Activated CD4-positive, CD25-positive, alpha-beta regulatory T cell (primary cell): ENCODE data around the gene RDH8.
A peak's percentile ranks its signal among the peaks of the same experiment; 100 is the strongest.

Experiments
- DNase-seq, 4 experiments: peaks; one replicate each; lab custom pipeline; 2025; lab: John Stamatoyannopoulos, UW

The RDH8 gene, protein sequence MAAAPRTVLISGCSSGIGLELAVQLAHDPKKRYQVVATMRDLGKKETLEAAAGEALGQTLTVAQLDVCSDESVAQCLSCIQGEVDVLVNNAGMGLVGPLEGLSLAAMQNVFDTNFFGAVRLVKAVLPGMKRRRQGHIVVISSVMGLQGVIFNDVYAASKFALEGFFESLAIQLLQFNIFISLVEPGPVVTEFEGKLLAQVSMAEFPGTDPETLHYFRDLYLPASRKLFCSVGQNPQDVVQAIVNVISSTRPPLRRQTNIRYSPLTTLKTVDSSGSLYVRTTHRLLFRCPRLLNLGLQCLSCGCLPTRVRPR

GRCh38 chr19:10013316-10013715 lies at the start of gene RDH8:
Gene RDH8, plus strand, starts transcription at chr19:10013483. Its CDS starts 15 bp downstream, at chr19:10013498.
- DNase-seq = no peak

GRCh38 chr19:9966024-9966423 lies 47.3 kb upstream of the RDH8 start:
- DNase-seq = no peak

- no peak for DNase-seq
Observed at GRCh38 chr19:9966448-9966847, 46.8 kb upstream of the RDH8 start.

- no peak for DNase-seq
Observed at GRCh38 chr19:9967326-9967725, 46.0 kb upstream of the RDH8 start.

GRCh38 chr19:9968820-9969687 lies 44.2 kb upstream of the RDH8 start:
- no peak for DNase-seq

DNA sequence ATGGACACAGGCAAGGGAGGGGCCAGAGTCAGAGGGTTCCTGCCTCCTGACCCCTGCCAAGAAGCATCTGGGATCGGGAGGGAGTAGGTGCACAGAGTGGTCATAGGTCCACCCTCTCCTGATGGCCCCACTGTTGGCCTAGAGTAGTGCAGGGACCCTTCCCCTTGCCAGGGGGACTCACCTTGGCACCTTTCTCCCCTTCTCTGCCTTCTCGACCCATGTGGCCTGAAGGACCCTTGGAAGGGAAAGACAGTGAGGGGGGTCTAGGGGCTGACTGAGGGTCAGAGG lies 43.7 kb upstream of the RDH8 start:
- DNase-seq = no peak

- no peak for DNase-seq
Observed at GRCh38 chr19:9970481-9970880, 42.8 kb upstream of the RDH8 start.

GRCh38 chr19:9971166-9971897 lies 42.0 kb upstream of the RDH8 start:
- no peak for DNase-seq

DNA sequence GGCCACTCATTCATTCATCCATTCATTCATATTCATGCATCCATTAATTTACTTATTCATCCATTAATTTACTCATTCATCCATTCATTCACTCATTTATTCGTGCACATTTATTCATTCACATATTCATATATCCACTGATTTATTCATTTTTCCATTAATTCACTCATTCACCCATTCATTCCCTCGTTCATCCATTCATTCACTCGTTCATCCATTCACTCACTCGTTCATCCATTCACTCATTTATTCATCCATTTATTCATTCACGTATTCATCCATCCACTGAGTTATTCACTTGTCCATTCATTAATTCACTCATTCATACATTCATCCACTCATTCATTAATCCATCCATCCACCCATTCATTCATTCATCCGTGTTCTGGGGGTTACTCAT lies 41.2 kb upstream of the RDH8 start:
- DNase-seq = no peak

- DNase-seq = no peak
Observed at GRCh38 chr19:9981406-9982260, 31.6 kb upstream of the RDH8 start.

- DNase-seq = no peak
Observed at GRCh38 chr19:9986787-9987281, 26.4 kb upstream of the RDH8 start.

DNA sequence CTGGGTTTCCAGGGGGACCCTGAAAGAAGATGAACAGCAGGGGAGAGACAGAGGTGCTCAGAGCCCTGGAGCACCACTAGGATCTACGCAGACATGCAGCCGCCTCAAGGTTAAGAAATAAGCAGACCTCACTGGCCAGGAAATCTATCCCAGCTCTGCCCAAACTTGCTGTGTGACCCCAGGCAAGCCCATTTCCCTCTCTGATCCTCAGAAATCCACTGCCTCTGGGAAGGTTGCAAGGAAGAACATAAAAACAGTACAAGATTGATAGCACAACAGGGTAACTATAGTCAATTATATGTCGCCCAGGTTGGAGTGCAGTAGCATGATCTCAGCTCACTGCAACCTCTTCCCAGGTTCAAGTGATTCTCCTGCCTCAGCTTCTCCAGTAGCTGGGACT lies 23.8 kb upstream of the RDH8 start:
- DNase-seq = no peak

DNA sequence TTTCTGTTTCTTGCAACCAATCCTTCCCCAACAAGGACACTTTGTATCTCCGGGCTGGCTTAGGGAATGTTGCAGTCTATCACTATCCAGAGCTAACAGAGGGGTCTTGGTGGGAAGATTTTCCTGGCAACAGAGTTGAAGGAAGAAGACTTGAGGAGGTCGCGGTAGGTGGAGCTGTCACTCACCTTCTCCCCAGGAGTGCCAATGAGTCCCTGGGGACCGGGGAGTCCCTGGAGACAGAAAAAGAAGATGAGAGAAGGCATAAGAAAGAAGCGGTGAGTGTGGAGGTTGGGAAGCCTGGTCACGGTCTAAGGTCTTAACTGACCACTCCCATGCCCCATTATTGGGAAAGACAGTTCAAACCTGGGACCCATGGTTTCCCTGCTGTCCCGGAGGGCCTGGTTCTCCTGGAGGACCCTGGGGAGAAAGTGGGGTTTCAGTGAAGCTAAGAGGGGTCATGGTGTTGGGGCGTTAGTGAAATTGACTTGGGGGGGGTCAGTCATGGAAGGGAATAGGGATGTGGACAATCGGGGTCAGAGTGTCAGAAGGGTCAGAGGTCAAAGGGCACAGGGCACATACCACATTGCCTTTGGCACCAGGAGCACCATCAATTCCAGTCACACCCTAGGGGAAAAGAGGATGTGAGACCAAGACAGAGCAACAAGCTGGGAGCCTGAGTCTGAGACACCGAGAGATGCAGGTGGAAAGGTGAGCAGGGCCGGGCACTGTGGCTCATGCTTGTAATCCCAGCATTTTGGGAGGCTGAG lies 21.7 kb upstream of the RDH8 start:
- DNase-seq = no peak

DNA sequence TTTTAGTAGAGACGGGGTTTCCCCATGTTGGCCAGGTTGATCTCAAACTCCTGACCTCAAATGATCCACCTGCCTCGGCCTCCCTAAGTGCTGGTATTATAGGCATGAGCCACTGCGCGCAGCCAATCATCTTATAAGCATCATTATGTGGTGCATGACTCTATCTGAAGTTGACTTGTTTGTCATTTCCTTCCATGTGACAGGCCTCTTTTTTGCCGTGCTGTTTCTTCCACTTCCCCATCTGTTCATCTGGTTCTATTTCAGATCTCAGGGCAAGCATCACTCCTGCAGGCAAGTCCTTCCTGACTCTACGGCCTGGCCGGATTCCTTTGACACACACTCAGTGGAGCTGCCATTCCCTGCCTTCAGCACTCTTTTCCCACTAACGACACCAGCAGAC lies 18.2 kb upstream of the RDH8 start:
- no peak for DNase-seq

DNA sequence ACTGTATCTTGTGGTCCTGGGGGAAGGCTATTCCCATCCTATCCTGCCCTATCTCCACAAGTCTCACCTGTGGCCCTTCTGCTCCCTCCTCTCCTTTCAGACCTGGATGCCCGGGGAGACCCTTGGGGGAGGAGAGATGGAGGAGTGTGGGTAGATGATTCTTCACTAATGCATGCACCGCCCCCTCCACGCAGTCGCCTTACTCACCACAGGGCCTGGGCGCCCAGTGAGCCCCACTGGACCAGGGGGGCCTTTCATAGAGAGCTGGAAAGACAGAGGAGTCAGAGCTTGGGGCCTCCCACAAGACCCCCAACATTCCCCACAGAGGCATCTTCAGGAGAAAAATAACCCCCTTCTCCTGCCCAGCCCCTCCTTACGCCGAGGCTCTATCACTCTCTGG lies 17.3 kb upstream of the RDH8 start:
- no peak for DNase-seq

DNA sequence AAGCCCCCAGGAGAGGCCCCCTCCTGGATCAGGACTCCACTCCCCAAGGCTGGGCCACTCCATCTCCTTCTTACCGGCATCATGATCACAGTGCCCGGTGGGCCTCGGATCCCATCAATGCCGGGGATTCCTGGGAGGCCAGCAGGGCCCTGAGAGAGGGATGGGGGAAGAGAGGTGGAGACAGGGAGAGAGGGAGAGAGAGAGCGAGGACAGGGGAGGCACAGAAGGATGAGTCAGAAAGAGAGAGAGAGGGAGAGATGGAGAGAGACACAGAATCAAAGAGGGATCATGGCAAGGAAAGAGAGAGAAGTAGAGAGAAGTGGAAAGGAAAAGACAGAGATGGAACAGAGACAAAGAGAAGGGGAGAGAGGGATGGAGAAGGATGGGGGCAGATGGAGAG lies 16.7 kb upstream of the RDH8 start:
- DNase-seq = no peak

DNA sequence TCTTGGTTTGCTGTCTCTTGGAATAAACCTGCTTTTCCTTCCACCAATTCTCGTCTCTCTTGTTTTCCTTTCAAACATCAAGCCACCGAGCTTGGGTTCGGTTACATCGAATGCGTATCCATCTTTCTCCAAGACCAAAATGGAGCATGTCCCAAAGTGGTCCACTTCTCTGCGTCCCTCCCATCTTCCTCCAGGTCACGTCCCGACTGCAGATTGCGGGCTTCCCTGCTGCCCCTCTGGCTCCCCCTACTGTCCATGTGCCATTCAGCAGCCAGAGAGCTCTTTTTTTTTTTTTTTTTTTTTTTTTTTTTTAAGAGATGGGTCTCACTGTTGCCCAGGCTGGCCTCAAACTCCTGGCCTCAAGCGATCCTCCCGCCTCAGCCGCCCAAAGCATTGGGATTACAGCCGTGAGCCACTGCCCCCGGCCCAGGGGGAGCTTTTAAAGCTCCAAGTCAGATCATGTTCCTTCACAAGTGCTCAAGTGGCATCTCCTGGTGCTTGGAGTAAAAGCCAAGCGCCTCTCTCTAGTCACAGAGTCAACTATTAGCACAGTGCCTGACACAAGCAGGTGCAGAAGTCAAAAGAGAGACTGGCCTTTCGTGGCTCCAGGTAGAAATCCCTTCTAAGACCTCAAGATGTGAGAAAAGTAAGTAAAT lies 13.0 kb upstream of the RDH8 start:
- DNase-seq = peak; percentile 18 to 53 (median 29)

DNA sequence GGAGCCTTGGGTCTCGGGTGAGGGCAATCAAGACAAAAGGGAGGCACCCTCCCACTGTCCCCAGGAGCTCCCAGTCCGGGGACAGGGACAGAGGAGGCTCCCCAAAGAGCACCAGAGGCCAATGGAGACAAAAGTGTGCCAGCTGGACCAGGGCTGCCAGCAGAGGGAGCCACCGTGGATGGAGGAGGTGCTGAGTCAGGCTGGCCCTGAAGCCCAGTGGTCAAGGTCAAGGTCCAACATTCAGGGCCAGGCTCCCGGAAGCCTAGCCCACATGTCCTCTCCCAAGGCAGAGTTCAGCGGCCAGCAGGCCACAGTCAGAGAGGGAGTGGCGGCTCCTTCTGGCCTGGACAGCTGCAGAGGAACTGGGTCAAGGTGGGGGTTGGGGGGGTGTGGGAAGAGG lies 11.4 kb upstream of the RDH8 start:
- no peak for DNase-seq

- DNase-seq = no peak
Observed at GRCh38 chr19:10003271-10003670, 10.0 kb upstream of the RDH8 start.

GRCh38 chr19:10004617-10005016 lies 8.7 kb upstream of the RDH8 start:
- DNase-seq = no peak
